ENCODE measurements around the gene ZBTB5. TPM values are rescaled to one million over a fixed set of nuclear protein-coding genes. Genes with fewer than 3 reads are reported as not detected.

The ZBTB5 gene
- total and polyA plus RNA-seq, 2 of the 4 experiments (the other 2 are of a cell fraction): 6.3 to 9.1 TPM

- Histone ChIP-seq H2AFZ (replicated peaks; ENCODE audit: low read length, poor library complexity) (no peak overlapping the region), H4K20me1 (ENCODE audit: insufficient read depth, low read length) (no peaks in the 10 kb centered on the region), H2BK20ac (ENCODE audit: low read depth, low read length) (no peak overlapping the region), H2BK120ac (ENCODE audit: low read depth, low read length) (no peak overlapping the region), H3K14ac (replicated peaks; ENCODE audit: low read depth, low read length) (no peak overlapping the region), H3K9me3 (ENCODE audit: control insufficient read depth, insufficient read depth, low read length) (no peaks in the 10 kb centered on the region), H3K4ac (ENCODE audit: low read depth, low read length) (no peak overlapping the region), H3K9ac (ENCODE audit: low read depth, low read length) (no peak overlapping the region), H4K8ac (ENCODE audit: low read depth in 2 of 2, low read length in 2 of 2) (no peak overlapping the region), H3K4me1 (ENCODE audit: control insufficient read depth, insufficient read depth, low read length) (peaks cover 2% of the 10 kb centered on the region; the same call in 1 of the 2 replicates), H3K18ac (ENCODE audit: low read depth, low read length) (no peak overlapping the region), H4K5ac (ENCODE audit: low read depth, low read length) (no peak overlapping the region), H3K4me3 (ENCODE audit: insufficient read depth, low read depth, low read length) (no peak overlapping the region), H3K27ac (ENCODE audit: insufficient read depth, low read length) (no peak overlapping the region), H3K79me1 (ENCODE audit: low read depth in 1 of 2, low read length in 2 of 2) (no peaks in the 10 kb centered on the region), H3K36me3 (ENCODE audit: control insufficient read depth, insufficient read depth, low read length) (no peaks in the 10 kb centered on the region), H2BK5ac (ENCODE audit: low read depth, low read length, poor library complexity, severe bottlenecking) (no peak overlapping the region), H3K9me1 (ENCODE audit: insufficient read depth, low read length) (peaks cover 3% of the 10 kb centered on the region; the same call in 1 of the 2 replicates), H3K27me3 (ENCODE audit: control insufficient read depth, insufficient read depth, low read length) (no peaks in the 10 kb centered on the region; the same call in 1 of the 2 replicates), H2BK15ac (ENCODE audit: low read depth, low read length) (no peak overlapping the region), H3K56ac (ENCODE audit: extremely low read depth, insufficient read depth, low read length) (no peak overlapping the region), H2AK5ac (ENCODE audit: low read depth, low read length) (no peak overlapping the region), H2AK9ac (replicated peaks; ENCODE audit: low read depth, low read length, poor library complexity) (no peak overlapping the region), H4K91ac (ENCODE audit: insufficient read depth, low read depth, low read length) (no peak overlapping the region), H3K23ac (ENCODE audit: low read depth, low read length) (no peak overlapping the region), H3K4me2 (ENCODE audit: low read depth, low read length) (no peak overlapping the region)
- no peak for DNase-seq
- in situ Hi-C loops (cut with MboI; ENCODE audit: low sequenced_read_pairs) (no loop called here), intact Hi-C loops (cut with micrococcal nuclease) (loop anchor here (5.0 kb wide), 1 partner anchor 541 kb away; no protein-coding TSS in a partner anchor), dilution Hi-C loops (cut with HindIII; ENCODE audit: low sequenced_read_pairs, unreplicated experiment) (no loop called here)
- no TSS peak for BruUV-seq (replicated peaks)
- no peak for ATAC-seq (ENCODE audit: low read depth)
- 67% methylated on average over 1 of the region's 4 CpGs; no CpG with 5 or more reads in 1 of the 2 experiments for WGBS, 2 experiments (ENCODE audit: extremely low coverage in 2 of 2, insufficient read length in 1 of 2)
- TF ChIP-seq SMC3 (IDR thresholded peaks at IDR 0.05; ENCODE audit: low read depth, low read length): no peak
- TF ChIP-seq RAD21 (IDR thresholded peaks at IDR 0.05; ENCODE audit: low read length): no peak
- no peak for TF ChIP-seq MXI1 (IDR thresholded peaks at IDR 0.05; ENCODE audit: borderline replicate concordance, low read depth, low read length)
- no peak for TF ChIP-seq USF2 (IDR thresholded peaks at IDR 0.05; ENCODE audit: low read depth, low read length)
- TF ChIP-seq POLR2A (IDR thresholded peaks at IDR 0.05; ENCODE audit: low read depth, low read length): no peak
- TF ChIP-seq FOS (IDR thresholded peaks at IDR 0.05; ENCODE audit: low read depth, low read length): no peak
- no peak for TF ChIP-seq RFX5 (IDR thresholded peaks at IDR 0.05; ENCODE audit: low read depth, low read length)
- no peak for TF ChIP-seq CEBPB (IDR thresholded peaks at IDR 0.05; ENCODE audit: low read depth, low read length)
- TF ChIP-seq RCOR1 (IDR thresholded peaks at IDR 0.05; ENCODE audit: insufficient replicate concordance, low read length): no peak
- TF ChIP-seq BHLHE40 (IDR thresholded peaks at IDR 0.05; ENCODE audit: low read depth, low read length): no peak
- CTCF ChIA-PET: interaction anchor here (1.8 kb wide), 1 partner anchor 11 kb away, joined by 5 read pairs; no protein-coding TSS in a partner anchor
- POLR2A ChIA-PET (ENCODE audit: unreplicated experiment): no interaction called here
Observed at GRCh38 chr9:37413311-37413710, 51.9 kb downstream of the ZBTB5 start.

Data from IMR-90 (cell line).